Measurements from ENCODE around the gene TPI1. TPM values are rescaled to one million over a fixed set of nuclear protein-coding genes. Genes with fewer than 3 reads are reported as not detected.

TPI1 gene
- total RNA-seq, 4 donors from 2014 or later = 265 to 558 (median 432) TPM

GRCh38 chr12:6836851-6837250 is 30.5 kb upstream of the TPI1 start:
- intact Hi-C loops (cut with DNase I; ENCODE audit: low total_unique reads) = no loop called here

GRCh38 chr12:6837370-6838060 is 29.8 kb upstream of the TPI1 start:
- 90 to 96% methylated on average over 21 to 25 of the region's 26 CpGs for WGBS, 2 donors
- TF ChIP-seq POLR2A (IDR thresholded peaks at IDR 0.05) = no peak
- TF ChIP-seq CTCF (IDR thresholded peaks at IDR 0.05) = no peak
- intact Hi-C loops (cut with DNase I; ENCODE audit: low total_unique reads) = no loop called here
- H3K4me3 ChIP-seq (ENCODE audit: low read depth, poor library complexity, severe bottlenecking) = no peak overlapping the region
- no peak for DNase-seq (ENCODE audit: low spot score in 2 of 2)

More at GRCh38 chr12:6836851-6837250, 30.5 kb upstream of the TPI1 start:
- no peak for TF ChIP-seq POLR2A (IDR thresholded peaks at IDR 0.05)
- TF ChIP-seq CTCF (IDR thresholded peaks at IDR 0.05) = no peak
- DNase-seq (ENCODE audit: low spot score in 2 of 2) = no peak
- 79 to 86% methylated on average over 9 to 16 of the region's 16 CpGs for WGBS, 2 donors
- H3K4me3 ChIP-seq (ENCODE audit: low read depth, poor library complexity, severe bottlenecking) = no peak overlapping the region

GRCh38 chr12:6838854-6839253 is 28.5 kb upstream of the TPI1 start:
- whole genome bisulfite sequencing, 2 donors = 86% methylated on average over 15 to 16 of the region's 16 CpGs
- no peak for DNase-seq (ENCODE audit: low spot score in 2 of 2)
- TF ChIP-seq CTCF (IDR thresholded peaks at IDR 0.05) (no peak), POLR2A (IDR thresholded peaks at IDR 0.05) (no peak)
- intact Hi-C loops (cut with DNase I; ENCODE audit: low total_unique reads) = no loop called here
- no peak overlapping the region for H3K4me3 ChIP-seq (ENCODE audit: low read depth, poor library complexity, severe bottlenecking)

GRCh38 chr12:6839482-6840201 is 27.7 kb upstream of the TPI1 start:
- intact Hi-C loops (cut with DNase I; ENCODE audit: low total_unique reads) = no loop called here
- no peak for DNase-seq (ENCODE audit: low spot score in 2 of 2)
- 77 to 82% methylated on average over 10 of the region's 10 CpGs for WGBS, 2 donors
- no peak for TF ChIP-seq POLR2A (IDR thresholded peaks at IDR 0.05)
- TF ChIP-seq CTCF (IDR thresholded peaks at IDR 0.05) = no peak
- H3K4me3 ChIP-seq (ENCODE audit: low read depth, poor library complexity, severe bottlenecking) = no peak overlapping the region

- intact Hi-C loops (cut with DNase I; ENCODE audit: low total_unique reads) = no loop called here
- no peak for TF ChIP-seq CTCF (IDR thresholded peaks at IDR 0.05)
- TF ChIP-seq POLR2A (IDR thresholded peaks at IDR 0.05) = no peak
- no peak for DNase-seq (ENCODE audit: low spot score in 2 of 2)
- no peak overlapping the region for H3K4me3 ChIP-seq (ENCODE audit: low read depth, poor library complexity, severe bottlenecking)
- 62 to 93% methylated on average over 1 of the region's 1 CpG for WGBS, 2 donors
Observed at GRCh38 chr12:6840330-6840729, 27.0 kb upstream of the TPI1 start.

All from lower leg skin (tissue), 4 donors.